GM12864 (cell line): ENCODE results near the gene OPN1MW3.
"Not testable (repeated sequence)": the region's sequence is repeated elsewhere in the genome, so short reads cannot be mapped to it uniquely, and the experiment has no call there.

Experiments used
- DNase-seq: peaks from one replicate; pipeline ENCODE4 v3.0.0-alpha.2; 2011; ENCODE audit warnings: low read depth
- H3K4me3 ChIP-seq: 2 replicates; pipeline ENCODE4 v1.5.1; 2011; ENCODE audit warnings: mild to moderate bottlenecking, low read depth, low read length, control low read depth

OPN1MW3 gene

GRCh38 chrX:154257282-154257681, at the start of gene OPN1MW3:
OPN1MW3 (plus strand) TSS chrX:154257582; CDS start chrX:154257620, 38 bp downstream.
- not testable (repeated sequence) for DNase-seq, H3K4me3 ChIP-seq

GRCh38 chrX:154209670-154210418, 47.5 kb upstream of the OPN1MW3 start:
- not testable (repeated sequence) for H3K4me3 ChIP-seq, DNase-seq

GRCh38 chrX:154211057-154211456, 46.3 kb upstream of the OPN1MW3 start:
- not testable (repeated sequence) for H3K4me3 ChIP-seq, DNase-seq

- not testable (repeated sequence) for H3K4me3 ChIP-seq, DNase-seq
These were observed 45.9 kb upstream of the OPN1MW3 start for GRCh38 chrX:154211499-154211898.

GRCh38 chrX:154219456-154219855, 37.9 kb upstream of the OPN1MW3 start, which contains the start of gene OPN1MW2:
OPN1MW2 (plus strand) TSS chrX:154219756; CDS start chrX:154219816, 60 bp downstream.
- not testable (repeated sequence) for H3K4me3 ChIP-seq, DNase-seq

- DNase-seq: not testable (repeated sequence)
These were observed 32.1 kb upstream of the OPN1MW3 start for GRCh38 chrX:154225292-154225691.

GRCh38 chrX:154226706-154227105, 30.7 kb upstream of the OPN1MW3 start:
- not testable (repeated sequence) for DNase-seq, H3K4me3 ChIP-seq

More at GRCh38 chrX:154225292-154225691, 32.1 kb upstream of the OPN1MW3 start:
- not testable (repeated sequence) for H3K4me3 ChIP-seq

GRCh38 chrX:154231443-154231842, 25.9 kb upstream of the OPN1MW3 start:
- not testable (repeated sequence) for H3K4me3 ChIP-seq, DNase-seq

- DNase-seq, H3K4me3 ChIP-seq: not testable (repeated sequence)
These were observed 23.8 kb upstream of the OPN1MW3 start for GRCh38 chrX:154233620-154234019.

GRCh38 chrX:154238939-154239559, 18.3 kb upstream of the OPN1MW3 start:
- DNase-seq, H3K4me3 ChIP-seq: not testable (repeated sequence)

GRCh38 chrX:154239982-154240503, 17.3 kb upstream of the OPN1MW3 start:
- DNase-seq, H3K4me3 ChIP-seq: not testable (repeated sequence)

- H3K4me3 ChIP-seq, DNase-seq: not testable (repeated sequence)
These were observed 9.9 kb upstream of the OPN1MW3 start for GRCh38 chrX:154247377-154248045.

- H3K4me3 ChIP-seq, DNase-seq: not testable (repeated sequence)
These were observed 9.3 kb upstream of the OPN1MW3 start for GRCh38 chrX:154248076-154248475.

- not testable (repeated sequence) for DNase-seq, H3K4me3 ChIP-seq
These were observed 1.3 kb downstream of the OPN1MW3 start for GRCh38 chrX:154258711-154259110.

- not testable (repeated sequence) for DNase-seq, H3K4me3 ChIP-seq
These were observed 5.7 kb downstream of the OPN1MW3 start for GRCh38 chrX:154263072-154263471.

- not testable (repeated sequence) for DNase-seq, H3K4me3 ChIP-seq
These were observed 11.9 kb downstream of the OPN1MW3 start for GRCh38 chrX:154269245-154269644.

GRCh38 chrX:154284489-154285338, 27.3 kb downstream of the OPN1MW3 start:
- not testable (repeated sequence) for H3K4me3 ChIP-seq, DNase-seq

GRCh38 chrX:154286406-154286805, 29.0 kb downstream of the OPN1MW3 start:
- not testable (repeated sequence) for DNase-seq

More at GRCh38 chrX:154286406-154286805, 29.0 kb downstream of the OPN1MW3 start:
- H3K4me3 ChIP-seq: not testable (repeated sequence)
